Esophagus muscularis mucosa (tissue), 4 donors: ENCODE data around the gene RFTN1. TPM values are rescaled to one million over a fixed set of nuclear protein-coding genes. Genes with fewer than 3 reads are reported as not detected.

ENCODE experiments used
- DNase-seq: peaks from one replicate; pipeline ENCODE4 v3.0.0-alpha.2; 2017; ENCODE audit errors: extremely low spot score
- H3K27ac ChIP-seq, 4 donors: fragments of 200-600 bp; sonication (generic); replicated peaks in 1 of 4; 1 replicate in 3 of 4; 2 replicates in 1 of 4; pipeline ENCODE4 v1.5.1; 2016 to 2019; ENCODE audit warnings: mild to moderate bottlenecking in 1 of 4
- H3K27me3 ChIP-seq, 4 donors: fragments of 200-600 bp; sonication (generic); one replicate each; pipeline versions ENCODE4 v1.5.1 to v1.6.0; 2016 to 2019
- H3K36me3 ChIP-seq, 4 donors: fragments of 200-600 bp; sonication (generic); one replicate each; pipeline ENCODE4 v1.5.1; 2016 to 2019
- H3K4me1 ChIP-seq, 4 donors: fragments of 200-600 bp; sonication (generic); one replicate each; pipeline ENCODE4 v1.5.1; 2016 to 2019
- H3K4me3 ChIP-seq, 4 donors: fragments of 200-600 bp; sonication (generic); 1 replicate in 2 of 4; 2 replicates in 2 of 4; pipeline ENCODE4 v1.5.1; 2016 to 2019; ENCODE audit warnings: mild to moderate bottlenecking in 4 of 4, moderate library complexity in 1 of 4
- H3K9me3 ChIP-seq, 4 donors: fragments of 200-600 bp; sonication (generic); 1 replicate in 3 of 4; 2 replicates in 1 of 4; pipeline ENCODE4 v1.5.1; 2016 to 2019
- EP300 ChIP-seq: sonication (generic); formaldehyde crosslinking; IDR thresholded peaks from one replicate; pipeline ENCODE4 v1.6.1; 2017; ENCODE audit warnings: antibody characterized with exemption
- POLR2A ChIP-seq: fragments of 450-650 bp; IDR thresholded peaks from one replicate; pipeline ENCODE4 v1.6.1; 2017; ENCODE audit warnings: antibody characterized with exemption, moderate library complexity, mild to moderate bottlenecking, low read depth
- POLR2AphosphoS5 ChIP-seq, 2 donors: sonication (generic); formaldehyde crosslinking; IDR thresholded peaks; one replicate each; pipeline ENCODE4 v1.6.1; 2017; ENCODE audit warnings: antibody characterized with exemption in 2 of 2
- whole genome bisulfite sequencing: methylation state at CpG from one replicate; pipeline ENCODE4 v1.1.5; 2018; 5-methylcytosine and 5-hydroxymethylcytosine counted together
- intact Hi-C: fragments of 100-400 bp; cut with DNase I; formaldehyde crosslinking; loops from one replicate; pipeline ENCODE4 v1.15.1; 2023
- total RNA-seq, 4 donors: library from RNA; depleted of rRNA; stranded (reverse); fragments of >200 nt; gene quantifications; one replicate each; pipeline versions ENCODE4 v1.1.0 to v1.2.1, GENCODE V29; 2016
- TF ChIP-seq, protein P1 (sequence below), 3 experiments: fragments of 200-600 bp in 2 of 3; fragments of 450-650 bp in 1 of 3; sonication (generic) in 2 of 3; IDR thresholded peaks; one replicate each; pipeline ENCODE4 v1.5.1; 2017 to 2019; ENCODE audit warnings: antibody characterized with exemption in 3 of 3, mild to moderate bottlenecking in 2 of 3, moderate library complexity in 1 of 3

Gene RFTN1
- total RNA-seq, 4 donors from 2014 or later, result 79.7 to 142 (median 104) TPM

DNA sequence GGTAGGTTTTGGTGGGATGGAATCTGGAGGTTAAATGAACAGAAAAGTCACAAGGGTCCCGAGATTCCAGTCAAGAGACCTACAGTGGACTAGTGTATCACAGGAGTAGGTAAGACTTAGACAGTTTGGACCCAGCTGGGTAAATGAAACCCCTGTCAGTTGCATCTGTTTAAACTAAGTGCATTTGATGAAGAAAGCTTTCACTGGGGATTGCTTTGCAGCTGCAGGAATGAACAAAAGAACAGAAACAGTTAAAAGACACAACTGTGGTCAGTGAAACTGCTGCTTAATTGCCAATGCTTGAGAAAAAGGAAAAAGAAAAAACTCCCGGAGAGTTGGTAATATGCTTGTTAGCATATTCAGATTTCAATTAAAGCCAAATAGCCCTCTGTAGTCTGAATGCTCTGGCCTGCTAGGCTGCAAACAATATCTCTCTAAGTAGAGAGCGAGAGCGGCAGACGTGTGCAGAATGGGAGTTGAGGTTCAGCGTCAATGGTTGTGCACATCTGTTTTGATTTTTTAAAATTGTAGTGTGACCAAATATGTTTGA lies 211.3 kb downstream of the RFTN1 start:
- TF ChIP-seq, protein P1, sequence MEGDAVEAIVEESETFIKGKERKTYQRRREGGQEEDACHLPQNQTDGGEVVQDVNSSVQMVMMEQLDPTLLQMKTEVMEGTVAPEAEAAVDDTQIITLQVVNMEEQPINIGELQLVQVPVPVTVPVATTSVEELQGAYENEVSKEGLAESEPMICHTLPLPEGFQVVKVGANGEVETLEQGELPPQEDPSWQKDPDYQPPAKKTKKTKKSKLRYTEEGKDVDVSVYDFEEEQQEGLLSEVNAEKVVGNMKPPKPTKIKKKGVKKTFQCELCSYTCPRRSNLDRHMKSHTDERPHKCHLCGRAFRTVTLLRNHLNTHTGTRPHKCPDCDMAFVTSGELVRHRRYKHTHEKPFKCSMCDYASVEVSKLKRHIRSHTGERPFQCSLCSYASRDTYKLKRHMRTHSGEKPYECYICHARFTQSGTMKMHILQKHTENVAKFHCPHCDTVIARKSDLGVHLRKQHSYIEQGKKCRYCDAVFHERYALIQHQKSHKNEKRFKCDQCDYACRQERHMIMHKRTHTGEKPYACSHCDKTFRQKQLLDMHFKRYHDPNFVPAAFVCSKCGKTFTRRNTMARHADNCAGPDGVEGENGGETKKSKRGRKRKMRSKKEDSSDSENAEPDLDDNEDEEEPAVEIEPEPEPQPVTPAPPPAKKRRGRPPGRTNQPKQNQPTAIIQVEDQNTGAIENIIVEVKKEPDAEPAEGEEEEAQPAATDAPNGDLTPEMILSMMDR (IDR thresholded peaks at IDR 0.05), result no peak
- TF ChIP-seq POLR2A (no peak), POLR2AphosphoS5 (IDR thresholded peaks at IDR 0.05) (no peak), EP300 (no peak)
- Histone ChIP-seq H3K27me3 (no peaks in the 10 kb centered on the region), H3K4me1 (peaks cover 4 to 28% (median 21%) of the 10 kb centered on the region in 4 donors), H3K4me3 (no peak overlapping the region), H3K36me3 (peaks cover 0 to 32% (median 20%) of the 10 kb centered on the region in 4 donors), H3K9me3 (no peaks in the 10 kb centered on the region), H3K27ac (no peak overlapping the region)
- intact Hi-C loops, result no loop called here
- DNase-seq, result peak; percentile 66
- 75% methylated on average over 6 of the region's 6 CpGs for WGBS

DNA sequence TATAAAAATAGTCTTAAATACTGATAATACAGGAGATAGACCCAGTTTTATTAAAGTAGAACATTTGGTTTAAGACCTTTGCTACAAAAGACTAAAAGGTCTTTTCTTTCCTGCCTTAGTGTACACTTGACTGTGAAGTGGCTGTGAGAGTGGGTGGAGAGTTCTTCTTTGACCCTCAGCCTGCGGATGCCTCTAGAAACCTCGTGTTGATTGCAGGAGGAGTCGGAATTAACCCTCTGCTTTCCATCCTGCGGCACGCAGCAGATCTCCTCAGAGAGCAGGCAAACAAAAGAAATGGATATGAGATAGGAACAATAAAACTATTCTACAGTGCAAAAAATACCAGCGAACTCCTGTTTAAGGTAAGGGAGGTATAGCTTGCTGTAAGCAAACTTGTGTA lies 212.0 kb downstream of the RFTN1 start:
- 61% methylated on average over 6 of the region's 6 CpGs for WGBS
- TF ChIP-seq EP300, result no peak
- no peak for TF ChIP-seq POLR2A
- no peak for TF ChIP-seq POLR2AphosphoS5 (IDR thresholded peaks at IDR 0.05)
- TF ChIP-seq, protein P1 (IDR thresholded peaks at IDR 0.05), result no peak

DNA sequence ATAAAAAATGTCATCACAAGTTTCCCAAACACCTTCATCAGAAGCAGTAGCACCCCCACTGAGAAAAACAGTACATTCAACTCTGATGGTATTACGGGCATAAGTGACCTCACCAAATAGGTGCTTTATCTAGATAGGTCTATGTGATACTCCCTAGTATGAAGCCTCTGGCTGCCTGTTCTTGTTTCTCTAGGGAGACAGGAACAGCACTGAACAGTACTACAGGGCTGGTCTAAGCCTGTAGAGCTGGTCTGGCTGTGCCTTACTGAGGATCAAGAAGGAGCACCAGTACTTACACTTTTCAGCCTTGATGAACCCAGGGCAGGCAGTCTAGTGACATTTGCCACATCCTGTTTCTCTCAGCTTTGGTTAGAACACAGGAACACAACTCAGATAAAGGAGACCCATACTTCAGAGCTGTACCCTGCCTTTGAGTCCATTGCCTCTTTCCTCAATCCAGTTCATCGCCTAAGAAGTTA lies 212.6 kb downstream of the RFTN1 start:
- peak; percentile 91 for DNase-seq
- H3K4me3 ChIP-seq, result no peak overlapping the region
- H3K4me1 ChIP-seq, result peaks cover 4 to 28% (median 21%) of the 10 kb centered on the region in 4 donors
- WGBS, result 89% methylated on average over 2 of the region's 2 CpGs
- TF ChIP-seq POLR2AphosphoS5 (IDR thresholded peaks at IDR 0.05), result no peak
- TF ChIP-seq EP300, result no peak
- no peak for TF ChIP-seq POLR2A
- TF ChIP-seq, protein P1 (IDR thresholded peaks at IDR 0.05), result no peak
- intact Hi-C loops, result no loop called here
- H3K9me3 ChIP-seq, result no peaks in the 10 kb centered on the region
- H3K36me3 ChIP-seq, result peaks cover 0 to 30% (median 19%) of the 10 kb centered on the region in 4 donors
- H3K27me3 ChIP-seq, result no peaks in the 10 kb centered on the region
- H3K27ac ChIP-seq, result peak overlapping the region in 3 of 4 donors; percentile 18 to 61 (median 24)

More for the DNA sequence above, 212.0 kb downstream of the RFTN1 start:
- H3K36me3 ChIP-seq, result peaks cover 0 to 32% (median 20%) of the 10 kb centered on the region in 4 donors
- no peaks in the 10 kb centered on the region for H3K27me3 ChIP-seq
- H3K4me1 ChIP-seq, result peaks cover 4 to 28% (median 21%) of the 10 kb centered on the region in 4 donors
- peak overlapping the region in 2 of 4 donors; percentile 18 to 24 for H3K27ac ChIP-seq
- DNase-seq, result peak; percentile 84
- no peak overlapping the region for H3K4me3 ChIP-seq
- no peaks in the 10 kb centered on the region for H3K9me3 ChIP-seq
- intact Hi-C loops, result no loop called here

DNA sequence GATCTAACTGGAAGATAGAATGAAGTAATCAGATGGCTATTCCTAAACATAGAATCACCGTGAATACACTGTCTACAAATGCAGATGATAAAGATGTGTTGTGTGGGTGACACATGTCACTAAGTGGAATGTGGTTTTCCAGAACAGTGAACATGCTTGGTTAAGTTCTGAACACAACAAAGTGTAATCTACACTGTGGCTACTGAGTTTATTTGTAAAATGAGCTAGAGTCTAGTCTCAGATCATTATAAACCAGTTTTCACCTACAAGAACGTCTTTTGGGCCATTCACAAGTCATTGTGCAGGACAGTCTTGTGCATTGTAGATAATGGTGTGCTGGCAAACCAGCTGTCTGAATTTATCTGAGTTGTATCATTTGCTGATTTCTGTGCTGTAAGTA lies 213.2 kb downstream of the RFTN1 start:
- TF ChIP-seq, protein P1 (IDR thresholded peaks at IDR 0.05), result no peak
- TF ChIP-seq POLR2AphosphoS5 (IDR thresholded peaks at IDR 0.05), result no peak
- TF ChIP-seq POLR2A, result no peak
- no peak for TF ChIP-seq EP300
- intact Hi-C loops, result no loop called here
- no peak for DNase-seq
- peaks cover 4 to 28% (median 21%) of the 10 kb centered on the region in 4 donors for H3K4me1 ChIP-seq
- no peaks in the 10 kb centered on the region for H3K9me3 ChIP-seq
- H3K27ac ChIP-seq, result peak overlapping the region in 2 of 4 donors; percentile 24 to 61
- peaks cover 0 to 27% (median 20%) of the 10 kb centered on the region in 4 donors for H3K36me3 ChIP-seq
- H3K4me3 ChIP-seq, result no peak overlapping the region
- WGBS, result 76% methylated on average over 2 of the region's 2 CpGs
- H3K27me3 ChIP-seq, result no peaks in the 10 kb centered on the region
